ENCODE results near the gene GSC.

DNA sequence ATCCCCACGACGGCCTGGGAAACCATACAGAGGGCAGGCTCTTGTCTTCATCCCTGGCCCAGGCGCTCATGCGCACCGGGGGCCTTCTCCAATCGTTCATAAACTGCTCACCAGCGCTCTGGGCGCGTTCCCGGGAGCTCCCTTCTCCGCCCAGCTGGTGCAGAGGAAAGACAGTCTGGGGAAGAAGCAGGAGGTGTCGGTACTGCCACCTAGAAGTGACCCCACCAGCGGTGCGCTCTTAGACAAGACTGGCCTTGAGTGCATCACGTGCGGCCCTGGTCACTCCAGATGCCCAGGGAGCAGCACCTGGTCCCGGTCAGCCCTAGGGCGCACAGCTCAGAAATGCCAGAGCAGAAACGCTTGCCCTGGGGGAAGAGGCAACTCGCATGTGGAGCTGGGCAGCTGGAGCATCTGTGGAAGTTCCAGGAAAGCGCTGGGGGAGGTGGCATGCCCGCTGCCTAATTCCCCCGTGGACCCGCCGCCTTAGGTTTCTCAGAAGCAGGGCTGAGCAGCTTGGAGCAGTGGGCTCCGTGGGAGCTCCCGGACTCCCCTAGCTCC, 2.5 kb downstream of the GSC start:
- TF ChIP-seq, protein P1, sequence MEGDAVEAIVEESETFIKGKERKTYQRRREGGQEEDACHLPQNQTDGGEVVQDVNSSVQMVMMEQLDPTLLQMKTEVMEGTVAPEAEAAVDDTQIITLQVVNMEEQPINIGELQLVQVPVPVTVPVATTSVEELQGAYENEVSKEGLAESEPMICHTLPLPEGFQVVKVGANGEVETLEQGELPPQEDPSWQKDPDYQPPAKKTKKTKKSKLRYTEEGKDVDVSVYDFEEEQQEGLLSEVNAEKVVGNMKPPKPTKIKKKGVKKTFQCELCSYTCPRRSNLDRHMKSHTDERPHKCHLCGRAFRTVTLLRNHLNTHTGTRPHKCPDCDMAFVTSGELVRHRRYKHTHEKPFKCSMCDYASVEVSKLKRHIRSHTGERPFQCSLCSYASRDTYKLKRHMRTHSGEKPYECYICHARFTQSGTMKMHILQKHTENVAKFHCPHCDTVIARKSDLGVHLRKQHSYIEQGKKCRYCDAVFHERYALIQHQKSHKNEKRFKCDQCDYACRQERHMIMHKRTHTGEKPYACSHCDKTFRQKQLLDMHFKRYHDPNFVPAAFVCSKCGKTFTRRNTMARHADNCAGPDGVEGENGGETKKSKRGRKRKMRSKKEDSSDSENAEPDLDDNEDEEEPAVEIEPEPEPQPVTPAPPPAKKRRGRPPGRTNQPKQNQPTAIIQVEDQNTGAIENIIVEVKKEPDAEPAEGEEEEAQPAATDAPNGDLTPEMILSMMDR (IDR thresholded peaks at IDR 0.05; ENCODE audit: low read depth, low read length): no peak
- no peak for TF ChIP-seq EZH2phosphoT487 (IDR thresholded peaks at IDR 0.05; ENCODE audit: low read depth)
